K562 (cell line): ENCODE results near the gene HEXD. TPM values are rescaled to one million over a fixed set of nuclear protein-coding genes. Genes with fewer than 3 reads are reported as not detected.

ENCODE experiments used
- ASH1L ChIP-seq: fragments of 450-650 bp; IDR thresholded peaks from 2 replicates; pipeline ENCODE4 v1.6.1; 2018; ENCODE audit warnings: borderline replicate concordance, mild to moderate bottlenecking, low read depth; ENCODE audit not compliant: partially characterized antibody
- ERF ChIP-seq: fragments of 450-650 bp; formaldehyde crosslinking; IDR thresholded peaks from 2 replicates; pipeline ENCODE4 v1.4.0; 2020; ENCODE audit warnings: mild to moderate bottlenecking, mixed read lengths
- FOXM1 ChIP-seq, 2 experiments: fragments of 450-650 bp in 1 of 2; sonication (generic) in 1 of 2; formaldehyde crosslinking in 1 of 2; IDR thresholded peaks; 2 replicates each; pipeline versions ENCODE4 v1.6.1 to v1.9.0; 2017 to 2022; ENCODE audit warnings: low read depth in 2 of 2, mild to moderate bottlenecking in 2 of 2, missing genetic modification reagents in 1 of 2, moderate library complexity in 1 of 2
- IFI16 ChIP-seq: fragments of 250-450 bp; sonication (Bioruptor Pico); IDR thresholded peaks from 2 replicates; pipeline ENCODE4 v2.1.2; 2022; ENCODE audit warnings: mild to moderate bottlenecking, inconsistent platforms
- KDM4B ChIP-seq, 2 experiments: fragments of 450-650 bp in 1 of 2; sonication (generic) in 1 of 2; IDR thresholded peaks; 2 replicates each; pipeline ENCODE4 v1.6.1; 2016 to 2017; ENCODE audit warnings: borderline replicate concordance in 2 of 2, antibody characterized with exemption in 1 of 2, low read depth in 1 of 2, mild to moderate bottlenecking in 1 of 2
- MTA3 ChIP-seq: fragments of 450-650 bp; formaldehyde crosslinking; IDR thresholded peaks from 2 replicates; pipeline ENCODE4 v1.6.1; 2017; ENCODE audit warnings: mild to moderate bottlenecking, borderline replicate concordance
- MTF1 ChIP-seq: fragments of 250-450 bp; sonication (Bioruptor Pico); IDR thresholded peaks from 2 replicates; pipeline ENCODE4 v1.9.0; 2021; ENCODE audit warnings: moderate library complexity, mild to moderate bottlenecking, inconsistent platforms, borderline replicate concordance
- POLR2A ChIP-seq: fragments of 450-650 bp; conservative IDR thresholded peaks from 2 replicates; pipeline ENCODE4 v1.6.1; 2016
- RAD21 ChIP-seq, 2 experiments: fragments of 250-450 bp in 1 of 2; fragments of 450-650 bp in 1 of 2; sonication (Bioruptor Pico) in 1 of 2; formaldehyde crosslinking in 1 of 2; IDR thresholded peaks in 1 of 2; conservative IDR thresholded peaks in 1 of 2; 2 replicates each; pipeline versions ENCODE4 v1.4.0 to v1.8.0; 2020 to 2022; ENCODE audit warnings: mild to moderate bottlenecking in 2 of 2, moderate library complexity in 1 of 2
- RAD51 ChIP-seq: fragments of 450-650 bp; IDR thresholded peaks from 2 replicates; pipeline ENCODE4 v1.7.1; 2016; ENCODE audit warnings: low read depth, mild to moderate bottlenecking, borderline replicate concordance
- RERE ChIP-seq: sonication (generic); formaldehyde crosslinking; IDR thresholded peaks from 2 replicates; pipeline ENCODE4 v1.8.0; 2023; ENCODE audit warnings: missing genetic modification reagents, mild to moderate bottlenecking, borderline replicate concordance
- TARDBP ChIP-seq: fragments of 450-650 bp; IDR thresholded peaks from 2 replicates; pipeline ENCODE4 v1.6.1; 2016
- TCF7 ChIP-seq: sonication (generic); IDR thresholded peaks from 2 replicates; pipeline ENCODE4 v1.6.1; 2016; ENCODE audit warnings: antibody characterized with exemption, borderline replicate concordance
- TCFL5 ChIP-seq: fragments of 250-450 bp; sonication (Bioruptor Pico); conservative IDR thresholded peaks from 2 replicates; pipeline ENCODE4 v1.6.1; 2021; ENCODE audit warnings: mild to moderate bottlenecking, moderate library complexity, matching md5 sums
- ZC3H8 ChIP-seq: fragments of 450-650 bp; IDR thresholded peaks from 2 replicates; pipeline ENCODE4 v1.6.1; 2017
- ZNF121 ChIP-seq: sonication (generic); formaldehyde crosslinking; conservative IDR thresholded peaks from 2 replicates; pipeline ENCODE4 v1.8.0; 2022; ENCODE audit warnings: missing genetic modification reagents
- ZNF239 ChIP-seq: fragments of 250-450 bp; sonication (Bioruptor Pico); IDR thresholded peaks from 2 replicates; pipeline ENCODE4 v1.4.0; 2020; ENCODE audit warnings: mild to moderate bottlenecking
- polyA plus RNA-seq, 8 experiments: library from polyadenylated mRNA; depleted of rRNA in 4 of 8; stranded (reverse) in 5 of 8; unstranded in 3 of 8; fragments of >200 nt; fragmentation: Nextera tagmentation in 2 of 8; fragmentation: Illumina TruSeq in 1 of 8; extraction: Ambion mirVana in 2 of 8; extraction: Trizol in 1 of 8; gene quantifications; 2 replicates each; pipeline versions ENCODE4 v1.2.1 to v1.2.3, GENCODE V29; 2011 to 2014; ENCODE audit warnings: inconsistent platforms in 1 of 8, missing spikeins in 1 of 8
- total RNA-seq, 7 experiments: library from RNA; depleted of rRNA in 6 of 7; stranded (reverse); fragments of >200 nt in 6 of 7; fragmentation: Illumina TruSeq in 2 of 7; extraction: Trizol in 2 of 7; gene quantifications; 2 replicates each; pipeline versions ENCODE4 v1.2.1 to v1.2.3, GENCODE V29; 2011 to 2021; ENCODE audit warnings: low replicate concordance in 1 of 7
- TF ChIP-seq, protein P1 (sequence below), 2 experiments: fragments of 150-350 bp in 1 of 2; IDR thresholded peaks; 2 replicates each; pipeline ENCODE4 v1.6.1; 2012 to 2016; ENCODE audit warnings: low read depth in 2 of 2, low read length in 2 of 2, mild to moderate bottlenecking in 1 of 2, moderate library complexity in 1 of 2

The HEXD gene
- total and polyA plus RNA-seq, 9 of the 15 experiments (the other 6 are each of a cell fraction or from before 2014, with no cell fraction given): 1.0 to 25.3 (median 10.0) TPM

DNA sequence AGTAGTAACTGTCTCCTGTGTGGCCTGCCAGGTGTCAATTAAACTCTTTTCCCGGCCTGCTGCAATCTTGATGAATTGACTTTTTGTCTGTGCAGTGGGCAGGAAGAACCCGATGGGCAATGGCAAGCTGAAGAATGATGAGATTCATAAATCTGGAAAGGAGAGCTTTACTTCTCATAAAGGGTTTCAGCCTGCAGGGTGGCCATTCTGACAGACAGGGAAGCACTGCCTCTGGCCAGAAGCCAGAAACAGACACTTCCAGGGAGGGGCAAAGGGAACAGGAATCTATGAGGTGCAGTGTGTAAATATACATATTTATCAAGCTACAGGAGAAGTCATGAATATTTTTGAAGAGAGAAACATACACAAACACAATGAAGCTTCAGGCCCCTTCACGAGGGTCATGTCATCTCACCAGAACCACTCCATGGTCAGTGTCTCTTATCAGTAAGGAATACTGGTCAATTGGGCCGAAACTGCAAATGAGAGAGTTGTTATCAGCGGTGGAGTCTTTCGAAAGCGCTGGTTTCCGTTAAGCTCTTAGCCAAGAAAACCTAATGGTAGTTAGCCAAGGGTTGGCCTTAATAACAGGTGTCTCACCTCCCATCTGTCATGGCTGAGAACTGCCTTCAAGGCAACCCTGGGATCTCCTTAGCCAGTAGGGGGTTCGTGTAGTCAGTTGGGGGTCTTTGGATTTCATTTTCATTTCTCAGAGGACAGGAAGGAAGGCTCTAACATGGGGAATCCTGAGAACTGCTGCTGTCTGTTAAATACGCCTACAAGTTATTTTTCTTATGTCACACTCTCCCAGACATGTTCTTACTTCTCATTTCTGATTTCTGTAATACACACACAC is 39.2 kb downstream of the HEXD start (continued):
- TF ChIP-seq, protein P1, sequence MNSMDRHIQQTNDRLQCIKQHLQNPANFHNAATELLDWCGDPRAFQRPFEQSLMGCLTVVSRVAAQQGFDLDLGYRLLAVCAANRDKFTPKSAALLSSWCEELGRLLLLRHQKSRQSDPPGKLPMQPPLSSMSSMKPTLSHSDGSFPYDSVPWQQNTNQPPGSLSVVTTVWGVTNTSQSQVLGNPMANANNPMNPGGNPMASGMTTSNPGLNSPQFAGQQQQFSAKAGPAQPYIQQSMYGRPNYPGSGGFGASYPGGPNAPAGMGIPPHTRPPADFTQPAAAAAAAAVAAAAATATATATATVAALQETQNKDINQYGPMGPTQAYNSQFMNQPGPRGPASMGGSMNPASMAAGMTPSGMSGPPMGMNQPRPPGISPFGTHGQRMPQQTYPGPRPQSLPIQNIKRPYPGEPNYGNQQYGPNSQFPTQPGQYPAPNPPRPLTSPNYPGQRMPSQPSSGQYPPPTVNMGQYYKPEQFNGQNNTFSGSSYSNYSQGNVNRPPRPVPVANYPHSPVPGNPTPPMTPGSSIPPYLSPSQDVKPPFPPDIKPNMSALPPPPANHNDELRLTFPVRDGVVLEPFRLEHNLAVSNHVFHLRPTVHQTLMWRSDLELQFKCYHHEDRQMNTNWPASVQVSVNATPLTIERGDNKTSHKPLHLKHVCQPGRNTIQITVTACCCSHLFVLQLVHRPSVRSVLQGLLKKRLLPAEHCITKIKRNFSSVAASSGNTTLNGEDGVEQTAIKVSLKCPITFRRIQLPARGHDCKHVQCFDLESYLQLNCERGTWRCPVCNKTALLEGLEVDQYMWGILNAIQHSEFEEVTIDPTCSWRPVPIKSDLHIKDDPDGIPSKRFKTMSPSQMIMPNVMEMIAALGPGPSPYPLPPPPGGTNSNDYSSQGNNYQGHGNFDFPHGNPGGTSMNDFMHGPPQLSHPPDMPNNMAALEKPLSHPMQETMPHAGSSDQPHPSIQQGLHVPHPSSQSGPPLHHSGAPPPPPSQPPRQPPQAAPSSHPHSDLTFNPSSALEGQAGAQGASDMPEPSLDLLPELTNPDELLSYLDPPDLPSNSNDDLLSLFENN (IDR thresholded peaks at IDR 0.05; ENCODE audit: low read depth in 2 of 2, low read length in 2 of 2): no peak
- TF ChIP-seq ASH1L (no peak), ZNF239 (no peak), FOXM1 (IDR thresholded peaks at IDR 0.05; ENCODE audit: low read depth) (peak; percentile 74), FOXM1 (CRISPR knock-in tag; IDR thresholded peaks at IDR 0.05; ENCODE audit: low read depth) (no peak), IFI16 (CRISPR knock-in tag) (no peak), MTF1 (CRISPR knock-in tag) (no peak), ERF (CRISPR knock-in tag) (no peak), ZNF121 (no peak), MTA3 (0 out of 2 replicates have a peak, but pooled peaks have one; percentile 34), TCF7 (no peak), RERE (CRISPR knock-in tag) (no peak), TCFL5 (CRISPR knock-in tag) (no peak), TARDBP (no peak), POLR2A (no peak), KDM4B (IDR thresholded peaks at IDR 0.05; ENCODE audit: borderline replicate concordance in 2 of 2, low read depth in 1 of 2) (no peak), RAD21 (CRISPR knock-in tag; conservative IDR thresholded peaks at IDR 0.05 in 1 of 2, IDR thresholded peaks at IDR 0.05 in 1 of 2) (no peak), ZC3H8 (no peak), RAD51 (no peak)
